ENCODE results near the gene PRPF6. TPM values are rescaled to one million over a fixed set of nuclear protein-coding genes. Genes with fewer than 3 reads are reported as not detected.

PRPF6 gene
- total RNA-seq, 1 donor from 2014 or later, result 42.4 TPM

- DNase-seq (ENCODE audit: low read depth), result peak; percentile 70
These were observed 53.1 kb downstream of the PRPF6 start for GRCh38 chr20:64033981-64034493.

- no peak for DNase-seq (ENCODE audit: low read depth)
These were observed 54.4 kb downstream of the PRPF6 start for GRCh38 chr20:64035066-64035932.

- DNase-seq (ENCODE audit: low read depth), result no peak
These were observed 55.0 kb downstream of the PRPF6 start, which contains the start of gene C20orf204 for GRCh38 chr20:64035933-64036345. C20orf204 (plus strand) TSS chr20:64036182; CDS start chr20:64036324, 142 bp downstream.

GRCh38 chr20:64036346-64037198 lies 55.6 kb downstream of the PRPF6 start:
- DNase-seq (ENCODE audit: low read depth), result peak; percentile 69

GRCh38 chr20:64037199-64037497 lies 56.2 kb downstream of the PRPF6 start:
- no peak for DNase-seq (ENCODE audit: low read depth)

GRCh38 chr20:64037498-64038213 lies 56.7 kb downstream of the PRPF6 start:
- DNase-seq (ENCODE audit: low read depth), result no peak

GRCh38 chr20:64038224-64038564 lies 57.3 kb downstream of the PRPF6 start:
- DNase-seq (ENCODE audit: low read depth), result no peak

- peak; percentile 53 for DNase-seq (ENCODE audit: low read depth)
These were observed 57.8 kb downstream of the PRPF6 start for GRCh38 chr20:64038565-64039292.

GRCh38 chr20:64039293-64040160 lies 58.6 kb downstream of the PRPF6 start:
- DNase-seq (ENCODE audit: low read depth), result no peak

GRCh38 chr20:64040231-64041039 lies 59.5 kb downstream of the PRPF6 start:
- DNase-seq (ENCODE audit: low read depth), result no peak

- DNase-seq (ENCODE audit: low read depth), result no peak
These were observed 60.3 kb downstream of the PRPF6 start for GRCh38 chr20:64041040-64041780.

GRCh38 chr20:64041781-64042053 lies 60.8 kb downstream of the PRPF6 start:
- DNase-seq (ENCODE audit: low read depth), result no peak

- no peak for DNase-seq (ENCODE audit: low read depth)
These were observed 61.3 kb downstream of the PRPF6 start for GRCh38 chr20:64042054-64042781.

GRCh38 chr20:64043768-64044167 lies 62.8 kb downstream of the PRPF6 start:
- no peak for DNase-seq (ENCODE audit: low read depth)

GRCh38 chr20:64044484-64045247 lies 63.7 kb downstream of the PRPF6 start:
- peak; percentile 41 for DNase-seq (ENCODE audit: low read depth)

- DNase-seq (ENCODE audit: low read depth), result no peak
These were observed 64.5 kb downstream of the PRPF6 start for GRCh38 chr20:64045346-64046011.

GRCh38 chr20:64047046-64047389 lies 66.1 kb downstream of the PRPF6 start:
- DNase-seq (ENCODE audit: low read depth), result no peak
